ENCODE results near the gene POLE3.

POLE3 gene

DNA sequence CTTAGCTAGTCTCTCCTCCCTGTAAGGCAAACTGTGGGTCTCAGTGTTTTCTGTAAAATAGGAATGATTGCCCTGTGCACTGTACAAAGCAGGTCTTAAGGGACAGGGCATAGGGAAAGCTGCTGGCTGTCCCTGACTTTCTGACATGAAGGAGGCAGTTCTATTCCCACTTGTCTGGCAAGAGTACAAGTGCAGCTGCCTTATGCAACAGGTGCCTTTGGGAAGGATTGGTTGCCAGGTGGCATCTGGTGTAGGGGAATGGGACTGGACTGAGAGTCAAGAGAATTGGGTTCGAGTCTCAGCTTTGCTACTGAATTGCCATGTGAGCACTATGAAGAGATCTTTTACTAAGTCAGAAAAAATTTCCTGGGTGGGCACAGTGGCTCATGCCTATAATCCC, 51.1 kb downstream of the POLE3 start:
- no peak overlapping the region for H3K4me3 ChIP-seq (ENCODE audit: low read depth, low read length)
- DNase-seq (ENCODE audit: low read depth) = no peak
- TF ChIP-seq, protein P1, sequence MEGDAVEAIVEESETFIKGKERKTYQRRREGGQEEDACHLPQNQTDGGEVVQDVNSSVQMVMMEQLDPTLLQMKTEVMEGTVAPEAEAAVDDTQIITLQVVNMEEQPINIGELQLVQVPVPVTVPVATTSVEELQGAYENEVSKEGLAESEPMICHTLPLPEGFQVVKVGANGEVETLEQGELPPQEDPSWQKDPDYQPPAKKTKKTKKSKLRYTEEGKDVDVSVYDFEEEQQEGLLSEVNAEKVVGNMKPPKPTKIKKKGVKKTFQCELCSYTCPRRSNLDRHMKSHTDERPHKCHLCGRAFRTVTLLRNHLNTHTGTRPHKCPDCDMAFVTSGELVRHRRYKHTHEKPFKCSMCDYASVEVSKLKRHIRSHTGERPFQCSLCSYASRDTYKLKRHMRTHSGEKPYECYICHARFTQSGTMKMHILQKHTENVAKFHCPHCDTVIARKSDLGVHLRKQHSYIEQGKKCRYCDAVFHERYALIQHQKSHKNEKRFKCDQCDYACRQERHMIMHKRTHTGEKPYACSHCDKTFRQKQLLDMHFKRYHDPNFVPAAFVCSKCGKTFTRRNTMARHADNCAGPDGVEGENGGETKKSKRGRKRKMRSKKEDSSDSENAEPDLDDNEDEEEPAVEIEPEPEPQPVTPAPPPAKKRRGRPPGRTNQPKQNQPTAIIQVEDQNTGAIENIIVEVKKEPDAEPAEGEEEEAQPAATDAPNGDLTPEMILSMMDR (IDR thresholded peaks at IDR 0.05; ENCODE audit: control insufficient read depth, extremely low read depth, insufficient read depth) = no peak
